Hepatocyte (in vitro differentiated cells): Measurements from ENCODE around the gene SUMO3. TPM values are rescaled to one million over a fixed set of nuclear protein-coding genes. Genes with fewer than 3 reads are reported as not detected.

Source experiments
- DNase-seq: peaks from one replicate; pipeline ENCODE4 v3.0.0-alpha.2; 2016; ENCODE audit warnings: low spot score
- H2AFZ ChIP-seq: fragments of 200-600 bp; sonication (generic); 2 replicates; pipeline ENCODE4 v1.6.0; 2016; ENCODE audit warnings: antibody characterized with exemption, mild to moderate bottlenecking
- H3K27ac ChIP-seq: fragments of 200-600 bp; sonication (generic); 2 replicates; pipeline ENCODE4 v1.5.1; 2016; ENCODE audit warnings: mild to moderate bottlenecking
- H3K27me3 ChIP-seq: fragments of 200-600 bp; sonication (generic); 2 replicates; pipeline ENCODE4 v1.6.1; 2016
- H3K36me3 ChIP-seq: fragments of 200-600 bp; sonication (generic); replicated peaks from 2 replicates; pipeline ENCODE4 v1.5.1; 2016; ENCODE audit warnings: low read depth; ENCODE audit not compliant: insufficient read depth
- H3K4me1 ChIP-seq: fragments of 200-600 bp; sonication (generic); 2 replicates; pipeline ENCODE4 v1.5.1; 2016; ENCODE audit warnings: mild to moderate bottlenecking, moderate library complexity; ENCODE audit not compliant: insufficient read depth
- H3K4me2 ChIP-seq: fragments of 200-600 bp; sonication (generic); 2 replicates; pipeline ENCODE4 v1.6.0; 2016
- H3K4me3 ChIP-seq: fragments of 200-600 bp; sonication (generic); 2 replicates; pipeline ENCODE4 v1.5.1; 2016; ENCODE audit warnings: mild to moderate bottlenecking
- H3K79me2 ChIP-seq: fragments of 200-600 bp; sonication (generic); 2 replicates; pipeline ENCODE4 v1.6.0; 2017; ENCODE audit warnings: mild to moderate bottlenecking
- H3K9me2 ChIP-seq: fragments of 200-600 bp; sonication (generic); replicated peaks from 2 replicates; pipeline ENCODE4 v1.6.0; 2017; ENCODE audit warnings: mild to moderate bottlenecking; ENCODE audit not compliant: insufficient read depth
- H3K9me3 ChIP-seq: fragments of 200-600 bp; sonication (generic); 2 replicates; pipeline ENCODE4 v1.5.1; 2016; ENCODE audit warnings: low read depth, mild to moderate bottlenecking
- H4K20me1 ChIP-seq: fragments of 200-600 bp; sonication (generic); 2 replicates; pipeline ENCODE4 v1.6.0; 2016; ENCODE audit warnings: mild to moderate bottlenecking; ENCODE audit not compliant: insufficient read depth, poor library complexity, severe bottlenecking
- EZH2 ChIP-seq: fragments of 200-600 bp; sonication (generic); IDR thresholded peaks from 2 replicates; pipeline ENCODE4 v1.6.1; 2016; ENCODE audit warnings: antibody characterized with exemption, mild to moderate bottlenecking, borderline replicate concordance
- EZH2phosphoT487 ChIP-seq: fragments of 200-600 bp; sonication (generic); IDR thresholded peaks from one replicate; pipeline ENCODE4 v1.6.1; 2018; ENCODE audit warnings: antibody characterized with exemption, mild to moderate bottlenecking, low read depth, moderate library complexity; ENCODE audit not compliant: unreplicated experiment, severe bottlenecking
- WGBS: methylation state at CpG from one replicate; pipeline ENCODE4 v1.1.6; 2016; ENCODE audit warnings: low lambda C conversion rate; ENCODE audit errors: missing lambda C conversion rate; 5-methylcytosine and 5-hydroxymethylcytosine counted together
- polyA plus RNA-seq: library from polyadenylated mRNA; unstranded; fragments of >200 nt; fragmentation: Nextera tagmentation; extraction: Ambion mirVana; gene quantifications from 2 replicates; pipeline ENCODE4 v1.2.1, GENCODE V29; 2016
- total RNA-seq: library from RNA; depleted of rRNA; stranded (reverse); fragments of >200 nt; gene quantifications from 2 replicates; pipeline ENCODE4 v1.2.3, GENCODE V29; 2014
- TF ChIP-seq, protein P1 (sequence below): fragments of 200-600 bp; sonication (generic); IDR thresholded peaks from 2 replicates; pipeline ENCODE4 v1.5.1; 2016; ENCODE audit warnings: antibody characterized with exemption, mild to moderate bottlenecking; ENCODE audit not compliant: poor library complexity

The SUMO3 gene
- total and polyA plus RNA-seq, 2 experiments from 2014 or later: 68.5 to 97.0 TPM

GRCh38 chr21:44762221-44763049 lies 55.4 kb downstream of the SUMO3 start:
- Histone ChIP-seq H3K4me1 (no peaks in the 10 kb centered on the region), H3K27me3 (no peaks in the 10 kb centered on the region), H2AFZ (no peak overlapping the region), H3K9me3 (no peaks in the 10 kb centered on the region), H4K20me1 (no peaks in the 10 kb centered on the region), H3K4me3 (no peak overlapping the region), H3K36me3 (no peaks in the 10 kb centered on the region), H3K79me2 (no peaks in the 10 kb centered on the region), H3K27ac (no peak overlapping the region), H3K4me2 (no peak overlapping the region), H3K9me2 (no peaks in the 10 kb centered on the region)
- WGBS: 87% methylated on average over 24 of the region's 24 CpGs
- TF ChIP-seq EZH2phosphoT487 (no peak), EZH2 (no peak)
- TF ChIP-seq, protein P1, sequence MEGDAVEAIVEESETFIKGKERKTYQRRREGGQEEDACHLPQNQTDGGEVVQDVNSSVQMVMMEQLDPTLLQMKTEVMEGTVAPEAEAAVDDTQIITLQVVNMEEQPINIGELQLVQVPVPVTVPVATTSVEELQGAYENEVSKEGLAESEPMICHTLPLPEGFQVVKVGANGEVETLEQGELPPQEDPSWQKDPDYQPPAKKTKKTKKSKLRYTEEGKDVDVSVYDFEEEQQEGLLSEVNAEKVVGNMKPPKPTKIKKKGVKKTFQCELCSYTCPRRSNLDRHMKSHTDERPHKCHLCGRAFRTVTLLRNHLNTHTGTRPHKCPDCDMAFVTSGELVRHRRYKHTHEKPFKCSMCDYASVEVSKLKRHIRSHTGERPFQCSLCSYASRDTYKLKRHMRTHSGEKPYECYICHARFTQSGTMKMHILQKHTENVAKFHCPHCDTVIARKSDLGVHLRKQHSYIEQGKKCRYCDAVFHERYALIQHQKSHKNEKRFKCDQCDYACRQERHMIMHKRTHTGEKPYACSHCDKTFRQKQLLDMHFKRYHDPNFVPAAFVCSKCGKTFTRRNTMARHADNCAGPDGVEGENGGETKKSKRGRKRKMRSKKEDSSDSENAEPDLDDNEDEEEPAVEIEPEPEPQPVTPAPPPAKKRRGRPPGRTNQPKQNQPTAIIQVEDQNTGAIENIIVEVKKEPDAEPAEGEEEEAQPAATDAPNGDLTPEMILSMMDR: no peak
- no peak for DNase-seq

DNA sequence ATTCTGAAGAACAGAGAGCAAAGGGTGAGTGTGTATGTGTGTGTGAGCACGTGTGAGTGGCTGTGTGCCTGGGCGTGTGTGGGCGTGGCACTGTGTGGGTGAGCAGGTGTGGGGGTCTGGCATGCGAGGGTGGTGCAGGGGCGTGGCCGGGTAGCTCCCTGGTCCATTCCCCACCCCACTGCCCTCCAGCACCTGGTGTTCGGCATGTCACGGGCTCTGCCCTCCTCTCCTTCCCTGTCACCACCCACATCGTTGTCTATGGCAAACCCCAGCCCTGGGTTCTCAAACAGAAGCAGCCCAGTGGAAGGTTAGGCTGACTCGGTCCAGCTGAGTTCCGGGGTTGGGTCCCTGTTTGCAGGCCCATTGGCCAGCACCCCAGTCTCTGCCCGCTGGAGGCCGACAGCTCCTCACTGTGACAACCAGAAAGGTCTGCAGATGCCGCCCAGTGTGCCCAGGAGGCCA lies 56.1 kb downstream of the SUMO3 start:
- H3K27ac ChIP-seq: no peak overlapping the region
- H3K79me2 ChIP-seq: no peaks in the 10 kb centered on the region
- no peak overlapping the region for H3K4me3 ChIP-seq
- H2AFZ ChIP-seq: no peak overlapping the region
- TF ChIP-seq EZH2phosphoT487 (no peak), EZH2 (no peak)
- TF ChIP-seq, protein P1: no peak
- H3K9me2 ChIP-seq: no peaks in the 10 kb centered on the region
- no peaks in the 10 kb centered on the region for H3K27me3 ChIP-seq
- H3K9me3 ChIP-seq: no peaks in the 10 kb centered on the region
- H3K4me2 ChIP-seq: no peak overlapping the region
- DNase-seq: no peak
- no peaks in the 10 kb centered on the region for H4K20me1 ChIP-seq
- H3K4me1 ChIP-seq: no peaks in the 10 kb centered on the region
- 90% methylated on average over 14 of the region's 14 CpGs for WGBS
- H3K36me3 ChIP-seq: no peaks in the 10 kb centered on the region

- TF ChIP-seq EZH2phosphoT487: no peak
- TF ChIP-seq, protein P1: peak; percentile 33
- no peaks in the 10 kb centered on the region for H3K9me2 ChIP-seq
- no peak overlapping the region for H2AFZ ChIP-seq
- H3K79me2 ChIP-seq: no peaks in the 10 kb centered on the region
- no peaks in the 10 kb centered on the region for H3K9me3 ChIP-seq
- H3K4me3 ChIP-seq: no peak overlapping the region
- H3K36me3 ChIP-seq: no peaks in the 10 kb centered on the region
- peak; percentile 59 for DNase-seq
- H3K27ac ChIP-seq: no peak overlapping the region
- 67% methylated on average over 21 of the region's 21 CpGs for WGBS
- H4K20me1 ChIP-seq: no peaks in the 10 kb centered on the region
- no peak overlapping the region for H3K4me2 ChIP-seq
- no peaks in the 10 kb centered on the region for H3K4me1 ChIP-seq
- no peaks in the 10 kb centered on the region for H3K27me3 ChIP-seq
These were observed 56.7 kb downstream of the SUMO3 start for GRCh38 chr21:44761011-44761729.
